ENCODE measurements around the gene SASS6.

The SASS6 gene

DNA sequence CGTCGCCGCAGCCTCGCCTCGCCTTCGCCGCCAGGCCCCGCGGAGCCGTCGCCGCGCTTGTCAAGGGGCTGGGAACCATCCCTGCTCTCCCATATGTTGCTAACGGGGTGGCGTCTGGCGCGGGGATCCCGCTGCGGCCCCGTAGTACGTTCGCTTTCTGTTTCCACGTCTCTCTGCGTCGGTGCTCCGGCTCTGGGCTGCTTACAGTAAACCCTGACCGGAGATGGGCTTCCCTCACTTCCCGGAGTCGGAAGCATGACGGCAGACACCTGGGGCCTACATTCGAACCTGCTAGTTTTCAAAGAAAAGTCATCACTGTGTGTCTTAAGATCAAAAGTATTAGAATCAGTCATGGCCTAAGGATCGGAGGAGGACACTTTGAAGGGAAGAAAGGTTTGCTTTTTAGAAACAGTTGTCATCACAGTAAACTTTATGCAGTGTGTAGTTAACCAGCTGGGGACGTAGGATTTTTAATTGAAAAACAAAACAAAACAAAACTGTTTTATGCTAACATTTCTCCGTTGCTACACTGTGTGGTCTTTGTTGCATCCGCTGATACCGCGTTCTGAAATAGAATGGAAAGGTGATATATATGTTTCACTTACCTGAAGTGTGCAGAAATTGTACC lies 94.0 kb downstream of the SASS6 start:
- DNase-seq = peak; percentile 47

GRCh38 chr1:100037927-100038659 lies 94.6 kb downstream of the SASS6 start:
- peak; percentile 59 for DNase-seq

DNA sequence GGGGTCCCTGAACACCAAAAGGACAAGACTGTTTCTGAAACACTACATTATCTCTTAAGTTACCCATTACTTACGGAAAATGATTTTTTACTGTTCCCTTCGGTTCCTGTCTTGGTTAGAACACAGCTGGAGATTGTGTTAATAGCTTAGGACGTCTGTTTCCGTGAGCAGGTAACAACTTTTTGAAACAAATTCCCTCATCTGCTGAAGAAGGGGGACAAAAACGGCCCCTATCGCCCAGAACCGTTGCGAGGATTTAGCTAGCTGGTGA lies 95.1 kb downstream of the SASS6 start:
- no peak for DNase-seq

DNA sequence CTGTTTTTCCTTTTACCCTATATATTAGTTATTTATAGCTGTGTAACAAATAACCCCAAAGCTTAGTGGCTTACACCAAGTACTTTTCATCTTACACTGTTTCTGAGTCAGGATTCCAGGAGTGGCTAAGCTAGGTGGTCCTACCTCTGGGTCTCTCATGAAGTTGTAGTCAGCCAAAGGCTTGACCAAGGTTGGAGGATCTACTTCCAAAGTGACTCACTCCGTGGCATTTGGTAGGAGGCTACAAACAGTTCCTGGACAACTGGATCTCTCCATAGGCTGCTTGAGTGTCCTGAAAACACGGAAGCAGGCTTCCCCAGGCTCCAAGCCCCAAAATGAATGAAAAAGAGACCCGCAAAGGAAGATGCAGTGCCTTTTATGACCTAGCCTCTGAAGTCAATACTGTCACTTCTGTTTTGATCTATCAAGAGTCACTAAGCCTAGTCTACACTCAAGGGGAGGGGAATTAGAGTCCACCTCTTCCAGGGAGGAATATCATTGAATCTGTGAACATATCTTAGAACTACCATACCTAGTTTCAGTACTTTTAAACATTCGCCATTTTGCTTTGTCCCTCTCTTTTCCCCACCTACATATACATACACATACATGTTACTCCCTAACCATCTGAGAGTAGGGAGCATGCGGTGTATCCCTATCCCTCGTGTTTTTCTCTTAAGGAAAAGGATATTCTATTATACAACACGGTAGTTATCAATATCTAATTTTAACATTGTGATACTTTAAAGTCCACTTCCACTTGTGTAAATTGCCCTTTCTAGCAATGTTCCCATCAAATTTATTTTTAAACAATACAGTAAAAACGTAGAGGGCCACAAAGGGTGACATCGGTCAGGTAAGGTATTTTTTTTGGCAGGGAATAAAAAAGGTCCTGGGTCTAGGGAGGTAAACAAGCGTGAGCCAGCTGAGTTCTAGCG lies 95.7 kb downstream of the SASS6 start:
- DNase-seq = no peak

- DNase-seq = no peak
Observed at GRCh38 chr1:100035214-100035613, 97.5 kb downstream of the SASS6 start.

GRCh38 chr1:100034470-100034869 lies 98.3 kb downstream of the SASS6 start:
- peak; percentile 24 for DNase-seq

Measured in kidney glomerular epithelial cell (primary cell).